OCI-LY7 (cell line): Measurements from ENCODE around the gene PIAS4. TPM values are rescaled to one million over a fixed set of nuclear protein-coding genes. Genes with fewer than 3 reads are reported as not detected.

Source experiments
- BruUV-seq: library from RNA; stranded (reverse); fragments of 400-500 nt; replicated peaks from 2 replicates; lab custom pipeline; 2021; lab: Mats Ljungman, UMichigan
- CTCF ChIA-PET: fragments of 300-600 bp; sonication (Branson Sonifier 250); formaldehyde crosslinking; loops from one replicate; lab custom pipeline; 2022; ENCODE audit warnings: antibody characterized with exemption; ENCODE audit not compliant: unreplicated experiment; lab: Charles Lee
- POLR2A ChIA-PET: fragments of 300-600 bp; sonication (Branson Sonifier 250); formaldehyde crosslinking; loops from one replicate; lab custom pipeline; 2022; ENCODE audit warnings: antibody characterized with exemption; lab: Charles Lee
- DNase-seq: peaks from one replicate; pipeline ENCODE4 v3.0.0-alpha.2; 2015; ENCODE audit warnings: low spot score
- H2AFZ ChIP-seq: fragments of 200-600 bp; sonication (generic), shearing (Covaris generic); 2 replicates; pipeline ENCODE4 v1.6.1; 2014; ENCODE audit warnings: mild to moderate bottlenecking, antibody characterized with exemption, low read length, moderate library complexity
- H3K27ac ChIP-seq: fragments of 200-600 bp; sonication (generic); 2 replicates; pipeline ENCODE4 v1.5.1; 2014; ENCODE audit warnings: mixed run types, low read depth, mild to moderate bottlenecking, moderate library complexity, low read length, inconsistent platforms; ENCODE audit not compliant: poor library complexity, severe bottlenecking
- H3K36me3 ChIP-seq: fragments of 200-600 bp; sonication (generic); 2 replicates; pipeline ENCODE4 v1.6.1; 2014; ENCODE audit warnings: mild to moderate bottlenecking, antibody characterized with exemption, low read length, moderate library complexity, mixed read lengths; ENCODE audit not compliant: insufficient read depth
- H3K4me1 ChIP-seq: fragments of 200-600 bp; sonication (generic); 2 replicates; pipeline ENCODE4 v1.5.1; 2014; ENCODE audit warnings: mild to moderate bottlenecking, low read length; ENCODE audit not compliant: insufficient read depth, poor library complexity, severe bottlenecking
- H3K4me2 ChIP-seq: fragments of 200-600 bp; sonication (generic); 2 replicates; pipeline ENCODE4 v1.6.1; 2014; ENCODE audit warnings: mild to moderate bottlenecking, low read length
- H3K4me3 ChIP-seq: fragments of 200-600 bp; sonication (generic); 2 replicates; pipeline ENCODE4 v1.5.1; 2014; ENCODE audit warnings: mild to moderate bottlenecking, low read depth, low read length; ENCODE audit not compliant: poor library complexity, severe bottlenecking
- H3K79me2 ChIP-seq: fragments of 200-600 bp; sonication (generic); 2 replicates; pipeline ENCODE4 v1.6.1; 2016; ENCODE audit warnings: low read depth, mild to moderate bottlenecking, low read length, moderate library complexity, mixed read lengths; ENCODE audit not compliant: insufficient read depth
- H3K9me2 ChIP-seq: fragments of 200-600 bp; sonication (generic); 2 replicates; pipeline ENCODE4 v1.6.1; 2016; ENCODE audit warnings: mild to moderate bottlenecking, low read length, mixed read lengths; ENCODE audit not compliant: insufficient read depth
- H3K9me3 ChIP-seq: fragments of 200-600 bp; sonication (generic); 2 replicates; pipeline ENCODE4 v1.6.1; 2014; ENCODE audit warnings: mild to moderate bottlenecking, mixed run types, low read length, mixed read lengths
- H4K20me1 ChIP-seq: fragments of 200-600 bp; sonication (generic); 2 replicates; pipeline ENCODE4 v1.6.1; 2014; ENCODE audit warnings: mild to moderate bottlenecking, antibody characterized with exemption, low read length, moderate library complexity, mixed read lengths; ENCODE audit not compliant: insufficient read depth
- CTCF ChIP-seq: fragments of 200-600 bp; sonication (generic); conservative IDR thresholded peaks from 2 replicates; pipeline ENCODE4 v1.5.1; 2014; ENCODE audit warnings: mild to moderate bottlenecking, antibody characterized with exemption, low read length, moderate library complexity, mixed read lengths
- EZH2phosphoT487 ChIP-seq: fragments of 200-600 bp; sonication (generic); IDR thresholded peaks from 2 replicates; pipeline ENCODE4 v1.6.1; 2018; ENCODE audit warnings: low read depth, borderline replicate concordance, mild to moderate bottlenecking, mixed run types, antibody characterized with exemption, low read length, moderate library complexity, mixed read lengths
- intact Hi-C: fragments of 100-400 bp; cut with micrococcal nuclease; formaldehyde crosslinking; loops from one replicate; pipeline ENCODE4 v1.10.0; 2022; ENCODE audit not compliant: unreplicated experiment
- total RNA-seq, 2 experiments: library from RNA; depleted of rRNA in 1 of 2; stranded (reverse); fragments of >200 nt in 1 of 2; shearing (Covaris generic) in 1 of 2; gene quantifications; 2 replicates each; pipeline ENCODE4 v1.2.3, GENCODE V29; 2014 to 2022

PIAS4 gene
- total RNA-seq, 2 experiments from 2014 or later, result 25.3 to 35.0 TPM

DNA sequence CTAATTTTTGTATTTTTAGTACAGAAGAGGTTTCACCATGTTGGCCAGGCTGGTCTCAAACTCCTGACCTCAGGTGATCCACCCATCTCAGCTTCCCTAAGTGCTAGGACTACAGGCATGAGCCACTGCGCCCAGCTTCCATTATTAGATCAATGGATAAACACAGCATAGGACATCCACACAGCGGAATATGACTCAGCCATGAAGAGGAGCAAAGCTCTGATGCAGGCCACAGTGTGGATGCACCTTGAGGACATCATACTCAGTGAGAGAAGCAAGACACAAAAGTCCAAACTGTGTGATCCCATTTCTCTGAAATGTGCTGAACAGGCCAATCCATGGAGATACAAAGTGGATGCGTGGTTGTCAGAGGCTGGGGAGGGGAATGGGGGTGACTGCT, 64.1 kb downstream of the PIAS4 start:
- H3K4me2 ChIP-seq, result no peak overlapping the region
- intact Hi-C loops, result no loop called here
- no peaks in the 10 kb centered on the region for H3K79me2 ChIP-seq
- no peak overlapping the region for H2AFZ ChIP-seq
- H3K4me1 ChIP-seq, result peaks cover 20% of the 10 kb centered on the region
- DNase-seq, result no peak
- no peaks in the 10 kb centered on the region for H3K9me2 ChIP-seq
- no peaks in the 10 kb centered on the region for H3K9me3 ChIP-seq
- TF ChIP-seq EZH2phosphoT487 (no peak), CTCF (no peak)
- no peak overlapping the region for H3K4me3 ChIP-seq
- POLR2A ChIA-PET, result no interaction called here
- H4K20me1 ChIP-seq, result no peaks in the 10 kb centered on the region
- no peaks in the 10 kb centered on the region for H3K36me3 ChIP-seq
- H3K27ac ChIP-seq, result no peak overlapping the region
- no TSS peak for BruUV-seq
- CTCF ChIA-PET, result no interaction called here

DNA sequence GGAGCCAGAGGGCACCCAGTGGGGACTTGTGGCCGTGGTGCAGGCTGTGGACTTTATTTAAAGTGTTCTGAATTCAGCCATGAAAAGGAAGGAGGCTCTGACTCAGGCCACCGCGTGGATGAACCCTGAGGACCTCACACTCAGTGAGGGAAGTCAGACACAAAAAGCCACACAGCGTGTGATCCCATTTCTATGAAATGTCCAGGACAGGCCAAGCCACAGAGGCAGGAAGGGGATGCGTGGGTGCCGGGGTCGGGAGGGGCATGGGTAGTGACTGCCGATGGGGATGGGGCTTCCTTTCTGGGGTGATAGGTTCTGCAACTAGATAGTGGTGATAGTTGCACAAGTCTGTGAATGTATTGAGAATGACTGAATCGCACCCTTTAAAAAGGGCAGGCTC, 67.8 kb downstream of the PIAS4 start:
- H3K27ac ChIP-seq, result no peak overlapping the region

More for the DNA sequence above, 67.8 kb downstream of the PIAS4 start:
- ChIA-PET CTCF (no interaction called here), POLR2A (no interaction called here)
- Histone ChIP-seq H3K36me3 (no peaks in the 10 kb centered on the region), H4K20me1 (no peaks in the 10 kb centered on the region), H3K4me3 (no peak overlapping the region), H3K9me3 (no peaks in the 10 kb centered on the region), H3K4me2 (no peak overlapping the region), H3K9me2 (no peaks in the 10 kb centered on the region), H3K4me1 (peaks cover 20% of the 10 kb centered on the region), H2AFZ (no peak overlapping the region), H3K79me2 (no peaks in the 10 kb centered on the region)
- intact Hi-C loops, result no loop called here
- no peak for DNase-seq
- no TSS peak for BruUV-seq
- TF ChIP-seq CTCF (no peak), EZH2phosphoT487 (no peak)
